Muscle of leg (tissue), 11 donors: Measurements from ENCODE around the gene TAF1. TPM values are rescaled to one million over a fixed set of nuclear protein-coding genes. Genes with fewer than 3 reads are reported as not detected.
"Not testable (repeated sequence)": the region's sequence is repeated elsewhere in the genome, so short reads cannot be mapped to it uniquely, and the experiment has no call there.

Experiments
- DNase-seq: peaks from one replicate; pipeline ENCODE4 v3.0.0; 2013
- H3K27ac ChIP-seq: one replicate; pipeline ENCODE4 v1.5.1; 2013; ENCODE audit warnings: mild to moderate bottlenecking, low read length, control low read depth
- H3K27me3 ChIP-seq: one replicate; pipeline ENCODE4 v1.6.1; 2013; ENCODE audit warnings: low read length; ENCODE audit not compliant: control insufficient read depth, insufficient read depth
- H3K36me3 ChIP-seq: one replicate; pipeline ENCODE4 v1.6.1; 2013; ENCODE audit warnings: low read length; ENCODE audit not compliant: control insufficient read depth, insufficient read depth
- H3K4me1 ChIP-seq: one replicate; pipeline ENCODE4 v1.6.1; 2013; ENCODE audit warnings: low read length; ENCODE audit not compliant: control insufficient read depth, insufficient read depth
- H3K4me3 ChIP-seq: one replicate; pipeline ENCODE4 v1.5.1; 2013; ENCODE audit warnings: low read length, control low read depth
- H3K9me3 ChIP-seq: replicated peaks from 2 replicates; pipeline ENCODE4 v1.6.1; 2013; ENCODE audit warnings: low read depth, low read length; ENCODE audit not compliant: control insufficient read depth
- WGBS: methylation state at CpG from one replicate; pipeline ENCODE4 v1.1.5; 2013; ENCODE audit warnings: missing lambda C conversion rate; ENCODE audit not compliant: insufficient coverage; 5-methylcytosine and 5-hydroxymethylcytosine counted together
- polyA plus RNA-seq, 8 donors: library from polyadenylated mRNA; unstranded; fragments of 120-200 nt; gene quantifications; one replicate each; pipeline versions ENCODE4 v1.2.1 to v1.2.3, GENCODE V29; 2013; ENCODE audit warnings: inconsistent platforms in 1 of 8, low replicate concordance in 1 of 8; ENCODE audit not compliant: insufficient read length in 8 of 8, insufficient read depth in 1 of 8
- total RNA-seq: library from RNA; stranded (reverse); fragments of 120-200 nt; gene quantifications from one replicate; pipeline ENCODE4 v1.2.4, GENCODE V29; 2013

Gene TAF1
- total and polyA plus RNA-seq, 9 donors: 19.1 to 32.9 (median 27.6) TPM

DNA sequence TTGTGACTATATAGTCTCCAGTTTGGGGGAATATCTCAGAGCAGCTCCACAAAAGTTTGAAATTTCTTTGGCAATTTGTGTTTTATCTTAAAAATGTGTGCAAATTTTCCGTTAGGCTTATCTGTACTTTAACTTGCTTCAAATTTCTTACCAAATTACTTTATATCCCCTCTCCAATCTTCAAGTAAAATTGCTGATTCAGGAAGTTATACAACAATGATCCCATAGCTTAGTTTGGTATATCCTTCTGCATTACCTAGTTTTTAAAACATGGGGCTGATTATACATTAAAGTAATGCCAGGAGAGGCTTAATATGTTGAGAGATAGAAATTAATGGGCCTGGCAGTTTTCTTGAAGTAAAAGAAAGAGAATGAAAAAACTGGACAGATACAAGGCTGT lies 66.6 kb downstream of the TAF1 start:
- H3K9me3 ChIP-seq: no peaks in the 10 kb centered on the region
- H3K4me3 ChIP-seq: no peak overlapping the region
- H3K36me3 ChIP-seq: no peaks in the 10 kb centered on the region
- H3K27ac ChIP-seq: no peak overlapping the region
- WGBS: no CpG with 5 or more reads among the region's 1 CpG
- H3K27me3 ChIP-seq: no peaks in the 10 kb centered on the region
- no peak for DNase-seq
- no peaks in the 10 kb centered on the region for H3K4me1 ChIP-seq

GRCh38 chrX:71438750-71439149 lies 72.6 kb downstream of the TAF1 start:
- Histone ChIP-seq H3K27me3 (no peaks in the 10 kb centered on the region), H3K36me3 (no peaks in the 10 kb centered on the region), H3K4me1 (no peaks in the 10 kb centered on the region), H3K27ac (no peak overlapping the region), H3K4me3 (no peak overlapping the region), H3K9me3 (no peaks in the 10 kb centered on the region)
- no peak for DNase-seq
- 87% methylated on average over 5 of the region's 6 CpGs for WGBS

DNA sequence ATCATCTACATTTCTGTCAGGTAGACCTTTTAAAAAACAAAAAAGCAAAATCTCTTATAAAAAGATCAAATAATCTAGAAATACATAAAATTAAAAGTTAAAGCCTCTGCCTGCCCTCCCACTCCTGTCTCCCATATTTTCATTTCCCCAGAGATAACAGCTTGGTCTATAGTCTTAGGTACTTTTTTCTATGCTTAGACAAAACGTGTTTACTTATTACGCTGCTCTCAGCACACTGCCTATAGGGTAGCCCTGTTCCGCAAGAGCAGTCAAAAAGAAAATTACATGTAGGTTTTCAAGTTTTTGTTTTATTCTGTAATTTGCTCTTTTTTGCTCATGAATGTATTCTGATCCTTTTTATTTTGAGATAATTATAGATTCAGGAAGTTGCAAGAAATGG lies 73.3 kb downstream of the TAF1 start:
- DNase-seq: no peak
- 83% methylated on average over 3 of the region's 3 CpGs for whole genome bisulfite sequencing
- Histone ChIP-seq H3K27me3 (no peaks in the 10 kb centered on the region), H3K4me3 (no peak overlapping the region), H3K36me3 (peaks cover 3% of the 10 kb centered on the region), H3K4me1 (no peaks in the 10 kb centered on the region), H3K9me3 (no peaks in the 10 kb centered on the region), H3K27ac (no peak overlapping the region)

GRCh38 chrX:71439896-71440295 lies 73.7 kb downstream of the TAF1 start:
- Histone ChIP-seq H3K27me3 (no peaks in the 10 kb centered on the region), H3K27ac (no peak overlapping the region), H3K36me3 (peaks cover 7% of the 10 kb centered on the region), H3K9me3 (no peaks in the 10 kb centered on the region), H3K4me3 (no peak overlapping the region), H3K4me1 (no peaks in the 10 kb centered on the region)
- 50% methylated on average over 1 of the region's 3 CpGs for WGBS
- no peak for DNase-seq

DNA sequence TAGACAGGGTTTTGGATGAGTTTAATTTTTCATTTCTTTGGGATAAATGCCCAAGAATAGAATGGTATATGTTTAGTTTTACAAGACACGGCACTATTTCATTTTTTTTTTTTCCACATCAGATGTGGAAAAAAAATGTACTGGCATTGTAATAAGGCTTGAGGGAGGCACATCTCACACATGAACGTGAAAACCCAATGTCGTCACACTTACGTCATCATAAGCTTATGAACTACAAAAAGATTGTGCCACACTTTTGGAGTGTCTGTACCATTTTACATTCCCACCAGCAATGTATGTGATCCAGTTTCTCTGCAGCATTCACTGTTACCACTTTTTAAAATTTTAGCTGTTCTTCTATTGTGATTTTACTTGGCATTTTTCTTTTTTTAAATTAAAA lies 74.2 kb downstream of the TAF1 start:
- no peak for DNase-seq
- Histone ChIP-seq H3K4me3 (no peak overlapping the region), H3K4me1 (no peaks in the 10 kb centered on the region), H3K27me3 (no peaks in the 10 kb centered on the region), H3K27ac (no peak overlapping the region), H3K9me3 (no peaks in the 10 kb centered on the region), H3K36me3 (peaks cover 7% of the 10 kb centered on the region)
- no CpG with 5 or more reads among the region's 4 CpGs for WGBS

- not testable (repeated sequence) for H3K4me3 ChIP-seq, H3K36me3 ChIP-seq, H3K4me1 ChIP-seq, DNase-seq, H3K27me3 ChIP-seq, H3K27ac ChIP-seq, H3K9me3 ChIP-seq
- WGBS: no CpG with 5 or more reads among the region's 2 CpGs
Measured at GRCh38 chrX:71441809-71442208, 75.7 kb downstream of the TAF1 start.

DNA sequence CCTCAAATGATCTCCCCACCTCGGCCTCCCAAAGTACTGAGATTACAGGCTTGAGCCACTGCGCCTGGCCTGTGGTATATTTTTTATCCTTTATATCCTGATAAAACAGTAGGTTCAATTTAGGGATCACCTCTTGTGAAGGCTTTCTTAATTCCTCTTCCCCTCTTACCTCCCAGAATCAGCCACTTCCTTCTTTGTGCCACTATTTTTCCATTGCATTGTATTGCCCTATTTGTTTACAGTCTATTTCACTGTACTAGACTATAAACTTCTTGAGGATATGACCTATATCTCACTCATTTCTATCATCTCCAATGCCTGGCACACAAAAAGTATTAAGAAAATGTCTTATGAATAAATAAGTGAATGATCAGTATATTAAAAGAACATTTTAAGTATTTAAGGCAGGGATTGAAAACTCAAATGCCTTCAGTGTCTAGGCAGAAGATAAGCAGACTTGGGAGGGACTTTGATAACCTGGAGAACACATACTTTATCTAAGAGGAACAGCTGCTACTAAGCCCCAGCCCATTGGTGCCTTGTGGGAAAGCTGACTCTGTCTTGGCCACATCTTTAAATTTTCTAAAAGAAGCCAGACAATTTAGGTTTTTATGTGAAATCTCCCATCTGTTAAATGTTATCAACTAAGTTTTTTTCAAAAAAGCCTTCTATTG lies 84.4 kb downstream of the TAF1 start:
- Histone ChIP-seq H3K27me3 (no peaks in the 10 kb centered on the region), H3K9me3 (no peaks in the 10 kb centered on the region), H3K27ac (no peak overlapping the region), H3K4me3 (no peak overlapping the region), H3K36me3 (peaks cover 14% of the 10 kb centered on the region), H3K4me1 (no peaks in the 10 kb centered on the region)
- no peak for DNase-seq
- no CpG with 5 or more reads among the region's 2 CpGs for WGBS

- 80% methylated on average over 1 of the region's 6 CpGs for WGBS
- peaks cover 18% of the 10 kb centered on the region for H3K36me3 ChIP-seq
Measured at GRCh38 chrX:71451518-71451917, 85.4 kb downstream of the TAF1 start.

GRCh38 chrX:71453056-71453455 lies 86.9 kb downstream of the TAF1 start:
- H3K4me1 ChIP-seq: no peaks in the 10 kb centered on the region
- no CpG with 5 or more reads among the region's 4 CpGs for WGBS
- no peak overlapping the region for H3K4me3 ChIP-seq
- no peaks in the 10 kb centered on the region for H3K9me3 ChIP-seq
- peaks cover 19% of the 10 kb centered on the region for H3K36me3 ChIP-seq
- no peaks in the 10 kb centered on the region for H3K27me3 ChIP-seq
- DNase-seq: no peak
- H3K27ac ChIP-seq: no peak overlapping the region

More at GRCh38 chrX:71451518-71451917, 85.4 kb downstream of the TAF1 start:
- H3K27ac ChIP-seq, H3K27me3 ChIP-seq, H3K4me3 ChIP-seq, DNase-seq, H3K4me1 ChIP-seq, H3K9me3 ChIP-seq: not testable (repeated sequence)

DNA sequence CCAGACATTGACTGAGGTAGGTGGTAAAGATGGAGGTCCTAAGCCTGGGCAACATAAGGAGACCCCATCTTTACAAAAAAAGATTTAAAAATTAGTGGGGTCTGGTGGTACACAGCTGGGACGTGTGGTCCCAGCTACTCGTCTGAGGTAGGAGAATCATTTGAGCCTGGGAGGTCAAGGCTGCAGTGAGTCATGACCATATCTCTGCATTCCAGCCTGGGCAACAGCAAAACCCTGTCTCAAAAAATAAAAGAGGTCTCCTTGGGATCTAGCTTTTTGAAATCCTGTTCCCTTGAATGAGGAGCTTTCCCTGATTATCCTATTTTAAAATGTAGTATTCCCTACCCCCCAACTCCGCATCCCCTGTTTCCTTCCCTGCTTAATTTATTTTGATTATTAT lies 88.1 kb downstream of the TAF1 start:
- H3K36me3 ChIP-seq: peaks cover 29% of the 10 kb centered on the region
- no CpG with 5 or more reads among the region's 3 CpGs for WGBS
- no peak for DNase-seq
- no peak overlapping the region for H3K4me3 ChIP-seq
- no peak overlapping the region for H3K27ac ChIP-seq
- peaks cover 2% of the 10 kb centered on the region for H3K27me3 ChIP-seq
- no peaks in the 10 kb centered on the region for H3K4me1 ChIP-seq
- H3K9me3 ChIP-seq: no peaks in the 10 kb centered on the region

DNA sequence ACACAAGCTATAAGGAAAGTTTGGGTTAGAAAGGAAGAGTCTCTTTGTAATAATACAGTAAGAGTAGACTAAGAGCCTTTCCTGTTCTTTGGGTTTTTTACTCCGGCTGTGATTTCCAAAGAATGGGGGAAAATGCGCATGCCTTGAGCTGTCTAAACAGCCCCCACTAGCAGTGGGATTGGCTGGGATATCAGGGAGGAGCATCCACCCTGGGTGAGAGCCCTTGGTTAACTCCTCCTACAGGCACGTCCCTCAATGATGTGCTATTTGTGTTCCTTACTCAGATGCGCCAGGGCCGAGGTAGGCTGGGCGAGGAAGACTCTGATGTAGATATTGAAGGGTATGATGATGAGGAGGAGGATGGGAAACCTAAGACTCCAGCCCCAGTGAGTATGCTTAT lies 92.7 kb downstream of the TAF1 start:
- Histone ChIP-seq H3K4me3 (no peak overlapping the region), H3K27ac (no peak overlapping the region), H3K36me3 (peaks cover 49% of the 10 kb centered on the region), H3K9me3 (no peaks in the 10 kb centered on the region), H3K4me1 (no peaks in the 10 kb centered on the region), H3K27me3 (peaks cover 2% of the 10 kb centered on the region)
- no peak for DNase-seq
- 100% methylated on average over 4 of the region's 6 CpGs for WGBS
